NCI-H2107 treated with DMSO at 0.1 percent for 48 hours (cell line): ENCODE data around the gene MPRIP.

Source experiments
- DNase-seq: peaks from one replicate; lab custom pipeline; 2025; ENCODE audit not compliant: unreplicated experiment; lab: John Stamatoyannopoulos, UW

Gene MPRIP

DNA sequence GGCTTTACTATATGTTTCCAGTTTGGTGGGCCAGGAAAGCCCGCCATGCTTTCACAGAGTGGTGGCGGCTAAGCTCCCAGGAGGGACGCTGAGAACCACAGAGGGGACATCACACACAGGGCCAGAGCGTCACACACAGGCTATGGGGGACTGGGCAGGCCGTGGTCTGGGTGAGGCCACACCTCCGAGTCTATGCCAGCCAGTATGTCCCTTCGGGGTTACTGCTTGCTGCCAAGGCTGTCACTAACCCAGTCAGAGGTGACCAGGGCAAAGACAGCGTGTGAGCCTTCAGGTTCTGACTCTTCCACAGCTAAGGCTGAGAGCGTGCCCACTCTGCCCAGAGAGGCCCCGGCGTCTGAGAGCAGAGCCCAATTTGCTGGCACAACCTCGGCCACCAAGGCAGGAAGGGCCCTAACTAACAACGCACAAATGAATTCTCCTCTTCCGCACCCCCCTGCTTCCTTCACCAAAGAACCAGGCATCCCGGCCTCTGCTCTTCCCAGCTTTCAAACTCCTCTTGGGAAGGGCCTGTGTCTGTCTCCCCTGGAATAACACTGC lies 161.0 kb downstream of the MPRIP start:
- no peak for DNase-seq

DNA sequence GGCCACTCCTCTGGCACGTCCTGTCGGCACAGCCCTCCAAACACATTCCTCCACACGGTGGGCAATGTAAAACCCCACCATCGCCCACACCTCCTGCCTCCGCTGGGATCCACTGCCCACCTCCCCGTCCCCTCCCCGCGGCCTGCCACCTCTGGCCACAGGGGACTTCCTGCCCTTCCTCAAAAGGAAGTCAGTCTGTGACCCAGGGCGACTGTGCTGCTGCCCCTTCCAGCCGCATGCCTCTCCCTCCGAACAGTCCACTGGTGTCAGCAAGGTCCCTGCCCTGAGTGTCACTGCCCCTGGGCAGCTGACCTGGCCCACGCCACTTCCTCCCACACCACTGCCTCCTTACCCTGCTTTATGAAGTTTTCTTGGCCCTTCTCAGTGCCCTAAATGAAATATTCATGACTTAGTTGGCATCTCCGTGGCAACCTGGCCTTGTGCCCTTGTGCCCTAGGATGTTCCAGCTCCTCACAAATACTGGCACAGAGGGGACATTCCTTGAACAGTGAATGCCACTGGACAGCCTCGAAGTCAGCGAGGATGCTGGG lies 161.9 kb downstream of the MPRIP start:
- no peak for DNase-seq

DNA sequence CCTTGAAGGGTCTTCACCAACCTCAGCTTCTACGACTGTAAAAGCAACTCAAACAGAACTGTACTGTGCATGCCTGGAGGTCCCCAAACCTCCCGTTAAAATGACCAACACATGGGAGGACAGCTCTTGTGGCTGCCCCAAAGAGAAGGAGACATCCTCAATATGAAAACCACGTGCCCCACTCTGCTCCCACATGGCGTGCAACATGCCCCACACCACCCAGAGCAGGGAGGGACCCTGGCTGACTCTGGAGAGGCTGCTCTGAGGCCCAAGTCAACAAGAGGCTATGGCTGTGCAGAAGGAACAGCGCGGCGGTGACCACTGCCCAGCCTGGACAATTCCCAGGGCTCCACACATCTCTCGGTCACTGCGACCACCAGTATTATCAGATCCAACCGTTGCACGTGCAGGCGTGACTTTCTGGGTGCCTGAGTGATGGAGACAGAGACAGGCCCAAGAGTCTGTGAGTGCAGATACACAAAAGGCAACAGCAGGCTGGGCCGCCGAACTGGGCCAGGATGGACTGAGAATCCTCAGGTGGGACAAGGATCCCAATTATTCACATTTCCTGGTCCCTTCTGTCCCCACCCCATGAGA lies 162.5 kb downstream of the MPRIP start:
- DNase-seq, result no peak

DNA sequence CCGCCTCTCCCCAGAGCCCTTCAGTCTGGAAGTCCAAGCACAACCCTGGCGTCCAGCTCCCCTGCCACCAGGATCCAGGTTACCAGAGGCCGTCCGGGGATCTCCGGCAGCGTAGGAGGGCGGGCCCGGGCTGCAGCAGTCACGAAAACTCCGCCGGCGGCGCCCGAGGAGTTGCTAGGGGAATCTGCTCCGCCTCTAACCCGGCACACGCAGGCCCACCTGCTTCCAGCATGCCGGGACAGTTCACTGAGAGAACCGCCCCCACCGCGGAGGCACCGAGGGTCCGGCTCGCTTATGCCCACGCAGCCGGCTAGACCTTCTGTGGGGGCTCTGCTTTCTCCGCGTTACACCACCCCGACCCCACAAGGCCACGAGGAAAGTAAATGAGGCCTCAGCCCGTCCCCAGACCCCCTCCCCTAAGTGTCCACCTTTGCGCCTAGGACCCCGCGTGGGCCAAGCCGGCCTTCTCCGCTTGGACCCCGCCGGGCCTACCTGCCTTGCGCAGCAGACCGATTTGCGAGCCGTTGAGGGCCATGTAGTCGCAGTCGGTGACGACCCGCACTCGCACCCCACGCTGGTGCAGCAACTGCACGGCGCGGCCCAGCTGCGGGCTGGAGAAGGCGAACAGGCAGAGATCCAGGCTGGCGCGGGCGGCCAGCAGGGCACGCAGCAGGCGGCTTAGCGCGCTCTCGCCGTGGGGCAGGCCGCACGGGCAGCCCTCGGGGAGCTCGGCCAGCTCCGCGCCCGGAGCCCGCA lies 163.3 kb downstream of the MPRIP start:
- DNase-seq, result no peak

DNA sequence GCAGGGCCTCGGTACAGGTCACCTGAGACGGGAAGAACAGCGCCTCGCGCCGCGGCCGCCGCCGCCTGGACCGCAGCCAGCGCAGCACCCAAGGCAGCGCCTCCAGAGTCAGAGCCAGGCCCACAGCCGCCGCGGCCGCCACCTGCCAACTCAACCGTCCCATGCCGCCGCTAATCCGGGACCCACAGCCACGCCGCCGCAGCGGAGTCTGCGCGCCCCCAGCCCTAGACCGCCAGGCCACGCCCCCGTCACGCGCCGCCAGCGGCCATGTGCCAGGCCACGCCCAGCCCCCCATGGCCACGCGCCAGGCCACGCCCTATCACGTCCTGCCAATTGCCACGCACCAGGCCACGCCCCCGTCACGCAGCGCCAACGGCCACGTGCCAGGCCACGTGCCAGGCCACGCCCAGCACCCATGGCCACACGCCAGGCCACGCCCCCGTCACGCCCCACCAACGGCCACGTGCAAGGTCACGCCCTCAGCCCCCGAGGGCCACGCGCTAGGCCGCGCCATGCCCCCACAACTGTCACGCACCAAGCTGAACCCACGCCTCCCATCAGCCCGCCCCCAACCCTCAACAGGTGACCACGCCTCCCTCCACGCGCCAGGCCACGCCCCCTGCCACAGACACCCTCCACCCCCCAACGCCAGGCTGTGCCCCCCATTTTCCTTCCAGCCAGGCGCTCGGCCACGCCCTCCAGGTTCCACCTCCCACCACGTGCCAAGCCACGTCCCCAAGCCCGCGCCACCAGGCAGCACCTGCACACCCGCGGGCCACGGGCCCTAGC lies 164.1 kb downstream of the MPRIP start, which contains the start of gene PLD6:
TSS of gene PLD6 (minus strand) at position 210 of the 789 bp plus-strand sequence. CDS start at position 163, 47 bp downstream.
- DNase-seq, result peak; percentile 6

DNA sequence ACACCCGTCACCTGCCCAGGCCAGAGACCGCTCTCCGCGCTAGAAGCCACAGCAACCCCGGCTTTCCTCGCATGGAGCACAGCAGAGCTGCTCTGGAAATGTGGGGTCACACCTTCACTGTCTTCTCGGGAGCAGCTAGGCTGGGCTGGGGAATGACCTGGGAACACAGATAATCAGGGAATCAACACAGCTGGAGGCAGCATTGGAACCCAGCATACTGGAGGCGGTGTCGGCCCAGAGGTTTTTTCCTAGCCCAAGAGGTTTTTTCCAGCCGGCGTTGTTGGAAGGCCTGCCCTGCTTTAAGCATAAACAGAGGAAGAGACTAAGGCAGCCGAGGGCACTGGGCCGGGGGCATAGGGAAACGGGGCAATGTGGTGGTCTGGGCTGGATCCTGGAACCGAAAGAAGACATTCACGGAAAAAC lies 164.7 kb downstream of the MPRIP start:
- DNase-seq, result no peak

DNA sequence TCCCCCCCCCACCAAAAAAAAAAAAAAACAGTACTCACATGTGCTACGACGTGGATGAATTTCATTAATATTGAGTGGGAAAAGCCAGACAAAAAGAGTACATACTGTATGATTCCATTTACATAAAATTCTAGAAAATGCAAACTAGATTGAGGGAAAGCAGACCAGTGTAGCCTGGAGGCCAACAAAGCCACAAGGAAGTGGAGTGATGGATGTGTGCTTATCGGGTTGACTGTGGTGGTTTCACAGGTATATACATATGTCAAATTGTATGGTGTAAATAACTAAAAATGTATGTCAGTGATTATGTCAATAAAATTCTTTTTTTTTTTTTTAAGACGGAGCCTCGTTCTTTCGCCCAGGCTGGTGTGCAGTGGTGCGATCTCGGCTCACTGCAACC lies 165.7 kb downstream of the MPRIP start:
- no peak for DNase-seq

DNA sequence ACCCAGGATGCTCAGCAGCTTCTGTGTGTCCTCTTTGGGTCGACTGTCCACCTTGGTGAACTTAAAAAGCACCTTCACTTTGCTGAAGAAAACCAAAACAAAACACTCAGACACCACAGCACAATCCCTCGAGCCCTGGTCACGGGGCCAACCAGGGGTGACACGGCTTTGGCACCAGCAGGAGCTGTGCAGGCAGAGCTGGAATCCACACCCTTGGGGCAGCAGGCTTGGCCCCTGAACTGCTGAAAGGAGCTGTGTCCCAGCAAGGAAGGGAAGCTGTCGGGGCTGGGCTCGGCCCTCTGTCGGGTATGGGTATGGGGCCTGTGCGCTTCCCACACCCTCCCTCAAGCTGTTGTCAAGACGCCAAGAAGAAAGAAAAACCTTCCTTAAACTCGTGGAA lies 171.5 kb downstream of the MPRIP start:
- no peak for DNase-seq

DNA sequence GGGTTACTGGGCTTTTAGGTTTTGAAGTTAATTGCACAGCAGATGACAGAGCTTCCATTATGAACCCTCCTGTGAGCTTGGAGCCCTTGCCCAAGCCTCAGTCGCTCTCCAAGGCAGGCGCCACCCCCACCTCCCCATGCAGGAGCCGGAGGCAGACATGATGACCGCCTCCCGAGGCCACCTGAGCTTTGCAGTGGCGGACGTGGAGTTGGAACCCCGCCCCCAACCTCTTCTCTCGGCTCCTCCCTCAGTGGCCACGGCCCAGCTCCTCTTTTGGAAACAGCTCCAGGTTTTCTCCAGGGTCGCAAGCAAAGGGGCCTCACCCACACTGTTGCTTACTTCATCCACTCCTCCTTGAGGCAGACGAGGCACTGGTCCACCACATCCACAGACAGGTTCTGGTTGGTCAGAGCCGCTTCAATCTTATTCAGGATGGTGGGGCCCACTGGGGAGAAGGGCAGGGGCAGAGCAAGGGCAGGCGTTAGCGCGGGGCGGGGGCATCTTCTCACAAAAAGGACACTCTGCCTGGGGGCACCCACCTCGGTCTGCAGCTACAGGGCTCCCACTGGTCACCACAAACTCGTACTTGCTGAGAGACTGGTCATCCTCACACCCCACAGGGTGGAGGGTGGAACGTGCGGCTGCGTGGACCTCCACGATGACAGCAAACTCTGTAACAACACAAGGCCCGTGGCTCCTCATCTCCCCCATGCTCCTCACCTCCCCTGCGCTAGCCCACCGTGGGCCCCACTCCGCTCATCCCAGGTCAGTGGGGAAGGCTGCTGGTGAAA lies 172.6 kb downstream of the MPRIP start:
- DNase-seq, result no peak

DNA sequence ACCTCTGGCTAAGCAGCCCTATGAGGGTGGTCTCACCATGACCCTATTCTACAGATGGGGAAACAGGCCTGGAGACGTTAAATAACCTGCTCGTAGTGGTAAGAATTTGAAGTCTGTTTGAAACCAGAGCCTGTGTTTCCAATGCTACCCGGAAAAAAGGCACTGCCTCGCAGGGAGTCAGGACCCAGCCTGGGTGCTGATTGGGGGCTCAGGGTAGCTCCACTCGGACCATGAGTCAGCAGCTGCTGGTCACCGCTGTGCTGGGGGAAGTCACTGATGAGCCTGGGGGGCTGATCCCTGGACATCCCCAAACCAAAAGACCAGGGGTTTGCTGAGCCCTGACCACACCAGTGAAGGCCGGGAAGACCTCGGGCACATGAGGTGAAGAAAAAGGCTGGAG lies 173.3 kb downstream of the MPRIP start:
- no peak for DNase-seq

DNA sequence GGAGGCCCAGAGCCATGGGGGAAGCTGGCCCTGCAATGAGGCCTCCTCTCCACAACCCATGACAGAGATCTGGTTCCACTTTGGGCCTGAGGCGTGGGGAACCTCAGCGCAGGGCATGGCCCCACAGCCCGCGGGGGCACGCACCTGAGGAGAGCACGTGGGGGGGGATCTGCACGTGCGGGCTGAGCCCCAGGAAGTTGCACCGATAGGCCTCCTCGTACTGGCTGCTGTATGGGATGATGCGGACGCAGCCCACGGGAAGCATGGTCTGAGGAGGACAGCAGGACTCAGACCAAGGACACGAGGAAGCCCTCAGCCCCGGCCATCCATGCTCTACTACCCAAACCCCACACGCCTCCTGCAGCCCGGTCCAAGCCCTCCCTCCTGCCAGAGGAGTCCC lies 174.0 kb downstream of the MPRIP start:
- DNase-seq, result no peak

DNA sequence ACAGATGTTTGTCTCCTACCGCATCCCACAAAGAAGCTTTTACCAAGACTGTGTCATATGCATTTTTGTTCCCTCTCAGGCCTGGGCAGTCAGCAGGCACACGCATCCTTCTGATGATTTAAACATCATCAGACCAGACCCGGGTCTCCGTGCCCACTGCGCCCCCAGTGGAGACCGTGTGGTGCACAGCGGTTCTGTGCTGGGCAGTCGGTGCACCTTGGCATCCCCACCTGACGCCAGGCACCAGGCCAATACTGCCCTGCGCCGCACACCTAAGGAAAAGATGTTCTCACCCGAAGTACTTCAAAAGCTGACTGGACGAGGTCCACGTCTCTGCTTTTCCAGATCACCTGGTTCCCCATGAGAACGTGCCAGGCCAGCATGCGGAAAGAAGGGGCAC lies 174.5 kb downstream of the MPRIP start:
- DNase-seq, result no peak

DNA sequence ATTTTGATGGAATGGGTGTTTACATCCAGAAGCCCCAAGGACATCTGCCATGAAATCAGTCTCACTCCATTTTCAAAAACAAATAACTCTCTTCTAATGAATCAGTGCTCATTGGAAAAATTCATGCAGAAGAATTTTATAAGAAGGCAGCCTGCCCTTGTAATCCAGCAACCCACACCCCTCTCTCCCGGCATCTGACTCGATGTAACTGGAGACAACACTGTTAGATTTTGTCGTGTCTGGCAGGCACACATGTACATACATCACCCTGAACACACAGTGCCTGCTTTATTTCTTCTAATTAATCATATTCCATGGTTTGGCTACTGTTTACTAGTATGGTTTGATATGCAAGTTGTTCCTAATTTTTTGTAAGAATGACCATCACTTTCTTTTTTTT lies 175.7 kb downstream of the MPRIP start:
- no peak for DNase-seq

DNA sequence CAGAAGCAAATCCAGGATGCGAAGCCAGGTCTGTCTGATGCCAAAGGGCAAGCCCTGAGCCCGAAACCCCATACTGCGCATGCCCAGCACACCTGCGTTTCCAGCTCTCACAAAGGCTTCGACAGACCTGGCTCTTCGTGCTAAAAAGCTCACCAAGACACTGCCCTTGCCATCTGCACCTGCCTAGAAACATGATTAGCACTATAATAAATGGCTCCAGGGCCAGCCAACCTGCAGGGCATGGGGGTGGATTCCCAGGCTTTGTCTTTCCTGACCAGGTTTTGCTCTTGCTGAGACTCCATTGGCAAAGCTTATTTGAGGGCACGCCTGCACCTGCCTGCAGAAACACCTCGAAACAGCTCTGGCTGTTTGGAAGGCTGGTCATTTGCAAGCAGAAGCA lies 178.3 kb downstream of the MPRIP start:
- no peak for DNase-seq

DNA sequence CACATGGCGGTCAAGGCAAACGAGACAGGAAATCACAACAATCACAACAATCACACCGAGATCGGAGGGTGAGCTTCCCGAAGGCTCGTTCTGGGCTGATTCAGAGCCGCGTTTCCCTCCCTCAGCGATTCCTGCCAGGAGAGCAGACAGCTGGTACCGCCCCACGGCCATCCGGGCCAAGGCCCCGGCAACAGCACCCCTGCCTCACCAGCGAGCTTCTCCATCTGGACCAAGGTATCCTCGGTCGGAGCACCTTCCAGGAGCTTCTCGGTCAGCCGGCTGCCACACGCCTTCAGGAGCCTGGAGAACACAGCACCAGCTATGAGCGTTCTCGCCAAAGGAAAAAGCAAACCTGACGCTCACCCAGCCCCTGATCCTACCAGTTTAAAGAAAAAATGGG lies 179.1 kb downstream of the MPRIP start:
- DNase-seq, result no peak

DNA sequence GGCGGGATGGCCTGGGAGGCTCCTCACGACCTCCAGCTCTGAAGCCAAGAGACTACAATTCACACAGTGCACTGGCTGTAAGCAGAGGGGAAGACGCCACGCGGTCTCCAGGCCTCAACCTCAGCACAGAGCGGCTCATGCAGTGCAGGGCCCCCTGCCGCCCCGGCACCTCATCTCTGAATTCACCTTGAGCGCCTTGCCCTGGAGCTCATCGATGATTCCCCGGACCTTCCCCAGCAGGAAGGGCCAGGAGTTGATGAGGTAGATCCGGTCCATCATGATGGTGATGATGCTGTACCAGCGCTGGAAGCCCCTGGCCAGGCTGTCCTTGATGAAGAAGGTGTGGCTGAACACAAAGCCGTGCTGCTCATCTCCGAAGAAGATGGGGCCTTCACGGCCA lies 181.5 kb downstream of the MPRIP start:
- DNase-seq, result no peak

DNA sequence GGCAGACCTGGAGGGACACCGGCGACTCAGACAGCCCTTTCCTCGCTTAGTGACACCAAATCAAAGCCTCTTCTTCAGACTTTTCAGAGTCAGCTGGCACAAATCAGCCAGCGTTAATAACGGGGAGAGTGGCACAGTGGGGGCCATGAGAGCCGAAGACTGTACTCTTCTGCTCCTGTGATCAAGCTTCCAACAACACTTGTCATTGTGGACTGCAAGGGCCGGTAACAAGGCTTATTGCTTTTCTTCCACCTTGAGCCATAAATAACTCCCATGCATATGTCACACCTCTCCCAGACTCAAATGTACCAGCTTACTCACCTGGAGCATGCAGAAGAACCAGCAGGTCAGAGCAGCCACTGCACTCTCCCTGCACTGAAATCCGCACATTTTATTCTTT lies 181.9 kb downstream of the MPRIP start:
- no peak for DNase-seq

DNA sequence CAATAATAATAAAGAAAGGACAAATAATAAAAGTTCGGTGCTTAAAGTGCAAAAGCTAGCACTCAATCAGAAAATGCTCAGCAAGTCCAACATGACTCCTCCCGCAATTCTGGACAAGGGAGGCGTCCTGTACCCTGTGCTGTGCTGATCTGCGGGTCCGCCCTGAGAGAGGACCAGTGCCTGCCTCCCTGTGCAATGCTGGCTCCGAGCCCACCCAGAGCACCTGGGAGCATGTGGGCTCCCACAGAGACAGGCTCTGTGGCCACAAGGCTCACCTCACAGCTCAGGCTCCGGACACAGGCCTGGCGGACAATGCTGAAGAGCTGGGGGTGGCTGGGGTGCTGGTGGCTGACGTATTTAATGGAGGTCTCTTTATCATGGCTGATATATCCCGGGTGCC lies 183.6 kb downstream of the MPRIP start:
- no peak for DNase-seq

DNA sequence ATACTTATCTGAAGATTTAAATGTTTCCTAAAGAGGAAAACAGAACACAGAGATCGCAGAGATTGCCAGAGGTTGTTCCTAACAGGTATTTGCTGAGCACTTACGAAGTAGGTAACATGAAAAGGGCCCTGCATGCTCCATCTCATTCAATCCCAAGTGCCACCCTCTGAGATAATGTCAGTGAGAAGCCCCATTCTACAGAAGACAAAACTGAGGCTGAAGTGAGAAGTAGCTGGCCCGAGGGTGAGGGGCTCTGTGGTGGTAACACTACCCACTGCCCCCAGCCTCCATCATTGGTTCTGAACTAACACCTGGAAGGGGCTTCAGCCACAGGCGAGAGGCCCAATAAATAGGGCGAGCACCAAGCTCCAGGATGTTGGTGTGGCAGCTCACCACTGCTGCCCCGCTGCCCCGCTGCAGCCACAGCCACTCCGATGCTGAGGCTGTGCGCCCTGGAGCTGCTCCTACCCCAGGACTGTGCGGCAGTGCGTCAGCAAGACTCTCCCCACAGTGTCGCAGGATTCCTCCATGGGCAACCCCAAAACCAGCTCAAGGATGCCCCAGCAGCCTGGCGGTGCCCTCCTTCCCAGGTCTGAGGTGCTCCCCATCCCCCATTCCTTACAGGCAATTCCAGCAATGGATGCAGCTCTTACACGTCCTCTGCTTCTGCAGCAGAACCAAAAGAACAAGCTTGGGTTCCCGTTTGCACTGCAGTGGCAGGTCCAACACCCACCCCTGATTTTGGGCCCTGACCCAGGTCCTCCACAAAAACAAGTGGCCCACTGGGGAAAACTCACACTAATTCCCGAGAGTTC lies 184.4 kb downstream of the MPRIP start:
- DNase-seq, result no peak
